ENCODE data around the gene TUBAL3. TPM values are rescaled to one million over a fixed set of nuclear protein-coding genes. Genes with fewer than 3 reads are reported as not detected.

Gene TUBAL3
- polyA plus RNA-seq, 1 experiment = not detected

DNA sequence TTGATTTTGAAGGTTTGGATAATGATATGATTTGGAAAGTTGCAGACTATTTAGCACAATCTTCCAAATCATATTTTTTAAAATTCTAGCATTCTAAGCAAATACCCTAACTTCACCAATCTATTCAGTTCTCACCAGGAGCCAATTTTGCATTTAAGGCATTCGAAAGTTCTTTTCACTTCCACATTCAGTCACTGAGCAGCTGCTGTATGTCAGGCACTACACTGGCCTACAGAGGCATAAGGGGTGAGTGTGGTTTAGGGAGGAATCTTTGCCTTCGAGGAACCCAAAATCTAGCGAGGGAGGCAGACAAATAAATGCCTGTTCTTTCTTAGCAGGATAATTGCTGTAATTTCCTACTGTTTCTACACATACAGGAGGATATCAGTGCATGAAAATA is 50.6 kb downstream of the TUBAL3 start:
- H3K27me3 ChIP-seq (ENCODE audit: control insufficient read depth, insufficient read depth, low read length) = peaks cover 2% of the 10 kb centered on the region; the same call in 1 of the 2 replicates
- TF ChIP-seq, protein P1, sequence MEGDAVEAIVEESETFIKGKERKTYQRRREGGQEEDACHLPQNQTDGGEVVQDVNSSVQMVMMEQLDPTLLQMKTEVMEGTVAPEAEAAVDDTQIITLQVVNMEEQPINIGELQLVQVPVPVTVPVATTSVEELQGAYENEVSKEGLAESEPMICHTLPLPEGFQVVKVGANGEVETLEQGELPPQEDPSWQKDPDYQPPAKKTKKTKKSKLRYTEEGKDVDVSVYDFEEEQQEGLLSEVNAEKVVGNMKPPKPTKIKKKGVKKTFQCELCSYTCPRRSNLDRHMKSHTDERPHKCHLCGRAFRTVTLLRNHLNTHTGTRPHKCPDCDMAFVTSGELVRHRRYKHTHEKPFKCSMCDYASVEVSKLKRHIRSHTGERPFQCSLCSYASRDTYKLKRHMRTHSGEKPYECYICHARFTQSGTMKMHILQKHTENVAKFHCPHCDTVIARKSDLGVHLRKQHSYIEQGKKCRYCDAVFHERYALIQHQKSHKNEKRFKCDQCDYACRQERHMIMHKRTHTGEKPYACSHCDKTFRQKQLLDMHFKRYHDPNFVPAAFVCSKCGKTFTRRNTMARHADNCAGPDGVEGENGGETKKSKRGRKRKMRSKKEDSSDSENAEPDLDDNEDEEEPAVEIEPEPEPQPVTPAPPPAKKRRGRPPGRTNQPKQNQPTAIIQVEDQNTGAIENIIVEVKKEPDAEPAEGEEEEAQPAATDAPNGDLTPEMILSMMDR (IDR thresholded peaks at IDR 0.05; ENCODE audit: insufficient read depth, low read depth, low read length) = no peak
- no peak for DNase-seq (ENCODE audit: low read depth)
- ChIA-PET CTCF (no interaction called here), POLR2A (no interaction called here)
- H3K36me3 ChIP-seq (ENCODE audit: control insufficient read depth, insufficient read depth, low read length) = no peaks in the 10 kb centered on the region
- no peak overlapping the region for H3K4me3 ChIP-seq (ENCODE audit: low read depth, low read length)

DNA sequence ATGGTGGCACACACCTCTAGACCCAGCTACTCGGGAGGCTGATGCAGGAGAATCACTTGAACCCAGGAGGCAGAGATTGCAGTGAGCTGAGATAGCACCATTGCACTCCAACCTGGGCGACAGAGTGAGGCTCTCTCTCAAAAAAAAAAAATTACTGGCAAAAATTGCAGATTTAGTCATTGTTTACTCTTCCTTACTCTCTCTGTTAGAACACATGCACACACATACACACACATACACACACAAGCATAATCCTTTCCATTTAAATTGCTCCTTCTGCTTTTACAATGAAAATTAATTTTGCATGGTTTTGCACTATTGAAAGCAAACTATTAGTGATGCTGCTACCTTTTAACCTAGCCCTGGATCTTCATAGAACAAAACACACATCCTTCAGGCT is 55.3 kb downstream of the TUBAL3 start:
- no peak overlapping the region for H3K4me3 ChIP-seq (ENCODE audit: low read depth, low read length)
- no peaks in the 10 kb centered on the region for H3K36me3 ChIP-seq (ENCODE audit: control insufficient read depth, insufficient read depth, low read length)
- no peak for DNase-seq (ENCODE audit: low read depth)
- TF ChIP-seq, protein P1 (IDR thresholded peaks at IDR 0.05; ENCODE audit: insufficient read depth, low read depth, low read length) = no peak
- ChIA-PET CTCF (no interaction called here), POLR2A (no interaction called here)
- H3K27me3 ChIP-seq (ENCODE audit: control insufficient read depth, insufficient read depth, low read length) = peaks cover 5% of the 10 kb centered on the region

GRCh38 chr10:5346881-5347280 is 57.7 kb downstream of the TUBAL3 start:
- CTCF ChIA-PET = no interaction called here
- TF ChIP-seq, protein P1 (IDR thresholded peaks at IDR 0.05; ENCODE audit: insufficient read depth, low read depth, low read length) = no peak
- no peak for DNase-seq (ENCODE audit: low read depth)
- Histone ChIP-seq H3K36me3 (ENCODE audit: control insufficient read depth, insufficient read depth, low read length) (no peaks in the 10 kb centered on the region), H3K4me3 (ENCODE audit: low read depth, low read length) (no peak overlapping the region), H3K27me3 (ENCODE audit: control insufficient read depth, insufficient read depth, low read length) (peaks cover 5% of the 10 kb centered on the region)
- POLR2A ChIA-PET = no interaction called here

DNA sequence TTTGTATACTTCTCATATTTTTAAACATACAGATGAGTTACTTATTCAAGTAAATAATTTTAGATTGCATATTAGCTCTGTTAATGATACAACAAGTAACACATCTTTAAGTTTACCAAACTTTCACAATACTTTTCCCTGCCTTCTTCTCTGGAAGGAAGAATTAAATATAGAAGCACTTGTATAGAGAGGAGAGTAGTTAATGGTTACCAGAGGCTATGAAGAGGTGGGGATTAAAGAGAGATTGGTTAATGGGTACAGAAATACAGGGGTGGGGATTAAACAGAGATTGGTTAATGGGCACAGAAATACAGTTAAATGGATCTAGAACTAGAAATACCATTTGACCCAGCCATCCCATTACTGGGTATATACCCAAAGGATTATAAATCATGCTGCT is 59.9 kb downstream of the TUBAL3 start:
- DNase-seq (ENCODE audit: low read depth) = no peak
- H3K4me3 ChIP-seq (ENCODE audit: low read depth, low read length) = no peak overlapping the region
- CTCF ChIA-PET = no interaction called here
- no peaks in the 10 kb centered on the region for H3K36me3 ChIP-seq (ENCODE audit: control insufficient read depth, insufficient read depth, low read length)
- TF ChIP-seq, protein P1 (IDR thresholded peaks at IDR 0.05; ENCODE audit: insufficient read depth, low read depth, low read length) = no peak
- peaks cover 3% of the 10 kb centered on the region; the same call in 1 of the 2 replicates for H3K27me3 ChIP-seq (ENCODE audit: control insufficient read depth, insufficient read depth, low read length)
- POLR2A ChIA-PET = no interaction called here

GRCh38 chr10:5343979-5344378 is 60.6 kb downstream of the TUBAL3 start:
- ChIA-PET CTCF (no interaction called here), POLR2A (no interaction called here)
- no peaks in the 10 kb centered on the region for H3K36me3 ChIP-seq (ENCODE audit: control insufficient read depth, insufficient read depth, low read length)
- peaks cover 3% of the 10 kb centered on the region; the same call in 1 of the 2 replicates for H3K27me3 ChIP-seq (ENCODE audit: control insufficient read depth, insufficient read depth, low read length)
- TF ChIP-seq, protein P1 (IDR thresholded peaks at IDR 0.05; ENCODE audit: insufficient read depth, low read depth, low read length) = no peak
- DNase-seq (ENCODE audit: low read depth) = no peak
- H3K4me3 ChIP-seq (ENCODE audit: low read depth, low read length) = no peak overlapping the region

Data from BJ (cell line).